CD8-positive, alpha-beta memory T cell (primary cell): ENCODE measurements around the gene KCNK7. TPM values are rescaled to one million over a fixed set of nuclear protein-coding genes. Genes with fewer than 3 reads are reported as not detected.

ENCODE experiments used
- CTCF ChIA-PET: fragments of 350-600 bp; sonication (Branson Sonifier 250); formaldehyde crosslinking; loops from one replicate; lab custom pipeline; 2021; ENCODE audit warnings: antibody characterized with exemption; lab: Charles Lee
- POLR2A ChIA-PET: fragments of 350-600 bp; sonication (Branson Sonifier 250); formaldehyde crosslinking; loops from one replicate; lab custom pipeline; 2021; ENCODE audit warnings: antibody characterized with exemption; lab: Charles Lee
- DNase-seq, 5 donors: peaks; one replicate each; pipeline versions ENCODE4 v3.0.0 to v3.0.0-alpha.2; 2020 to 2022; ENCODE audit warnings: mixed read lengths in 1 of 5
- H3K27ac ChIP-seq: one replicate; pipeline ENCODE4 v1.7.0; 2013; ENCODE audit warnings: low read depth, mild to moderate bottlenecking, low read length, moderate library complexity
- H3K27me3 ChIP-seq: 2 replicates; pipeline ENCODE4 v1.7.0; 2013; ENCODE audit warnings: low read length, mild to moderate bottlenecking; ENCODE audit not compliant: insufficient read depth, poor library complexity, severe bottlenecking
- H3K36me3 ChIP-seq: 2 replicates; pipeline ENCODE4 v1.7.0; 2013; ENCODE audit warnings: mild to moderate bottlenecking, low read length, moderate library complexity; ENCODE audit not compliant: insufficient read depth
- H3K4me1 ChIP-seq: 2 replicates; pipeline ENCODE4 v1.7.0; 2013; ENCODE audit warnings: mild to moderate bottlenecking, low read length, moderate library complexity; ENCODE audit not compliant: insufficient read depth
- H3K4me3 ChIP-seq: 2 replicates; pipeline ENCODE4 v1.7.0; 2013; ENCODE audit warnings: mild to moderate bottlenecking, low read length
- H3K9me3 ChIP-seq: 2 replicates; pipeline ENCODE4 v1.7.0; 2013; ENCODE audit warnings: mild to moderate bottlenecking, low read length
- H3K27ac Mint-ChIP-seq, 8 donors: one replicate each; pipeline ENCODE4 v1.8.0; 2020 to 2021; ENCODE audit warnings: mixed read lengths in 8 of 8, mild to moderate bottlenecking in 6 of 8, inconsistent platforms in 3 of 8, moderate library complexity in 3 of 8
- H3K27me3 Mint-ChIP-seq, 2 donors: one replicate each; pipeline ENCODE4 v1.8.0; 2020 to 2021; ENCODE audit warnings: mixed read lengths in 2 of 2, mild to moderate bottlenecking in 1 of 2, moderate library complexity in 1 of 2
- H3K36me3 Mint-ChIP-seq, 3 donors: one replicate each; pipeline ENCODE4 v1.8.0; 2020 to 2021; ENCODE audit warnings: mixed read lengths in 3 of 3, inconsistent platforms in 1 of 3, mild to moderate bottlenecking in 1 of 3
- H3K4me1 Mint-ChIP-seq, 3 donors: one replicate each; pipeline ENCODE4 v1.8.0; 2020 to 2021; ENCODE audit warnings: mixed read lengths in 3 of 3, inconsistent platforms in 1 of 3, mild to moderate bottlenecking in 1 of 3
- H3K4me3 Mint-ChIP-seq, 7 donors: one replicate each; pipeline ENCODE4 v1.8.0; 2020 to 2021; ENCODE audit warnings: mixed read lengths in 7 of 7, mild to moderate bottlenecking in 6 of 7, moderate library complexity in 4 of 7, inconsistent platforms in 2 of 7
- H3K9me3 Mint-ChIP-seq, 5 donors: one replicate each; pipeline ENCODE4 v1.8.0; 2020 to 2022; ENCODE audit warnings: mixed read lengths in 5 of 5, mild to moderate bottlenecking in 3 of 5, moderate library complexity in 2 of 5, inconsistent platforms in 1 of 5
- polyA plus RNA-seq: library from polyadenylated mRNA; unstranded; fragments of 300-500 nt; fragmentation: Illumina TruSeq; gene quantifications from one replicate; pipeline ENCODE4 v1.2.3, GENCODE V29; 2021
- total RNA-seq, 2 experiments: library from RNA; stranded (reverse); gene quantifications; one replicate each; pipeline ENCODE4 v1.2.3, GENCODE V29; 2021

The KCNK7 gene
- total and polyA plus RNA-seq, 3 experiments from 2014 or later, result 0.59 to 0.64 TPM; not detected in 1

GRCh38 chr11:65634440-65634839 lies 38.8 kb upstream of the KCNK7 start:
- H3K36me3 ChIP-seq, result peaks cover 35% of the 10 kb centered on the region
- H3K4me1 ChIP-seq, result peaks cover 33% of the 10 kb centered on the region
- H3K27me3 Mint-ChIP-seq, result peaks cover 0 to under 1% of the 10 kb centered on the region in 2 donors
- H3K9me3 ChIP-seq, result no peaks in the 10 kb centered on the region
- no peaks in the 10 kb centered on the region for H3K27me3 ChIP-seq
- peak overlapping the region in 6 of 8 donors; percentile 92 to 98 (median 94) for H3K27ac Mint-ChIP-seq
- ChIA-PET CTCF (interaction anchor here (1.5 kb wide), 1 partner anchor 9 kb away, joined by 3 read pairs; no protein-coding TSS in a partner anchor), POLR2A (interaction anchor here (2.3 kb wide), 1 partner anchor 18 kb away, joined by 10 read pairs; no protein-coding TSS in a partner anchor)
- H3K9me3 Mint-ChIP-seq, result peaks cover 0 to 1% (median 0%) of the 10 kb centered on the region in 5 donors
- H3K4me3 Mint-ChIP-seq, result peak overlapping the region in 1 of 7 donors; percentile 81
- no peak overlapping the region for H3K4me3 ChIP-seq
- no peak overlapping the region for H3K27ac ChIP-seq
- H3K36me3 Mint-ChIP-seq, result peaks cover 0 to 75% (median 3%) of the 10 kb centered on the region in 3 donors
- H3K4me1 Mint-ChIP-seq, result peaks cover 23 to 40% (median 23%) of the 10 kb centered on the region in 3 donors
- DNase-seq, result no peak

DNA sequence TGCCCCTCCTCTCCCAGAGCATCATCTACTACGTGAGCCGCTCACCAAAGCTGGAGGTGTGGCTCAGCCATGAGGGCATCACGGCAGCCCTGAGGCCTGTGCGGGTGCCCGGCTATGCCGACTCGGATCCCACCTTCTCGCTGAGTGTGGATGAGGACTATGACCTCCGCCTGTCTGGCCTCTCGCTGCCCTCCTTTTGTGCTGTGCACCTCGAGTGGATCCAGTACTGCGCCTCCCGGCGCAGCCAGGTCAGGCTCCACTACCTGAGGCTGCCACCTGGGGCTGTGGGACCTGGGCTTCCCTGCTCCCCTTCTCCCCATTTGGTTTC lies 38.5 kb upstream of the KCNK7 start:
- Mint-ChIP-seq H3K4me1 (peaks cover 19 to 36% (median 22%) of the 10 kb centered on the region in 3 donors), H3K27ac (peak overlapping the region in 7 of 8 donors; percentile 21 to 98 (median 93)), H3K36me3 (peaks cover 0 to 79% (median 3%) of the 10 kb centered on the region in 3 donors), H3K27me3 (no peaks in the 10 kb centered on the region), H3K9me3 (peaks cover 0 to 1% (median 0%) of the 10 kb centered on the region in 5 donors), H3K4me3 (peak overlapping the region in 5 of 7 donors; percentile 30 to 81 (median 68))
- Histone ChIP-seq H3K36me3 (peaks cover 39% of the 10 kb centered on the region), H3K27me3 (no peaks in the 10 kb centered on the region), H3K9me3 (no peaks in the 10 kb centered on the region), H3K4me3 (no peak overlapping the region), H3K4me1 (peaks cover 30% of the 10 kb centered on the region), H3K27ac (no peak overlapping the region)
- ChIA-PET POLR2A (interaction anchor here (2.3 kb wide), 1 partner anchor 19 kb away, joined by 10 read pairs; no protein-coding TSS in a partner anchor), CTCF (interaction anchor here (1.5 kb wide), 1 partner anchor 10 kb away, joined by 3 read pairs; no protein-coding TSS in a partner anchor)
- no peak for DNase-seq

DNA sequence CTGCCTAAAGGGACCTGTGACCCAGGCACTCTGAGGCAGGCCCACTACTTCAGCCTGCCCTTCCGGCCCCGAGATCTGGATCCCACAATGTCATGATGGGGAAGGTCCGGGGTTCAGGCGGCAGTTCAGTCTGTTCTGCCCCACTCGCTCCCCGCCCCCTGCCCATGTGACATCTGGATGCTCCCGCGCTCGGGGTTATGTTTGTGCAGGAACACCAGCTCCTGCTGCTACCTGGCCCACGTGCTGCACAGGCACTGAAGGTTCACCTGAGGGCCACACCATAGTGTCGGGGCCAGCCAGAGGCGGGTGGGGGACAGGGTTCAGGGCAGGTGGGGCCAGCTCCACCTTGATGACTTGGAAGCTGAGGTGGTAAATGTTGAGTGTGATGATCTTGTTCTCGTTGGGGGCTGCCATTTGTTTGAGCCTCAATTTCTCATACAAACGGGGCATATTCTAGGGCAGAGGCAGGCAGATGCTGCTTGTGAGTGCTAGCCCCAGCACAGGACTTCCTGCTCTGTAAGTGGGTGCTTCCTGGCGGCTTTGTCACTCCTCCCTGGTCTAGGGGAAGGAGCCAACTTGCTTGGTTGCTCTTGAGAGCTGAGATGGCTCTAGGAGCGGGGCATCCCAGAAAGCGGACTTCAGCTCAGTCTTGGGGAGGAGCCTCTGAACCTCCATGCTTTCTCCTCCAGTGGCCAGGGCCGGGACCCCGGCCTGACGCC lies 37.9 kb upstream of the KCNK7 start:
- Histone ChIP-seq H3K9me3 (no peaks in the 10 kb centered on the region), H3K4me1 (peaks cover 24% of the 10 kb centered on the region), H3K36me3 (peaks cover 43% of the 10 kb centered on the region), H3K4me3 (no peak overlapping the region), H3K27ac (no peak overlapping the region), H3K27me3 (no peaks in the 10 kb centered on the region)
- POLR2A ChIA-PET, result interaction anchor here (1.9 to 2.3 kb wide), 2 partner anchors 11 to 19 kb away, joined by 4 to 10 read pairs; no protein-coding TSS in a partner anchor
- DNase-seq, result peak in 2 of 5 donors; percentile 31 to 36
- peak overlapping the region in 5 of 7 donors; percentile 30 to 81 (median 68) for H3K4me3 Mint-ChIP-seq
- H3K27ac Mint-ChIP-seq, result peak overlapping the region; percentile 21 to 98 (median 93)
- CTCF ChIA-PET, result interaction anchor here (0.9 to 1.5 kb wide), 4 partner anchors 10 to 40 kb away, joined by 3 to 5 read pairs (median 3); no protein-coding TSS in a partner anchor
- H3K4me1 Mint-ChIP-seq, result peaks cover 14 to 31% (median 17%) of the 10 kb centered on the region in 3 donors
- H3K36me3 Mint-ChIP-seq, result peaks cover 0 to 79% (median 3%) of the 10 kb centered on the region in 3 donors
- no peaks in the 10 kb centered on the region for H3K27me3 Mint-ChIP-seq
- no peaks in the 10 kb centered on the region for H3K9me3 Mint-ChIP-seq

- peaks cover 0 to 86% (median 3%) of the 10 kb centered on the region in 3 donors for H3K36me3 Mint-ChIP-seq
- Histone ChIP-seq H3K36me3 (peaks cover 56% of the 10 kb centered on the region), H3K4me3 (no peak overlapping the region), H3K9me3 (no peaks in the 10 kb centered on the region), H3K4me1 (peaks cover 20% of the 10 kb centered on the region), H3K27me3 (no peaks in the 10 kb centered on the region), H3K27ac (no peak overlapping the region)
- POLR2A ChIA-PET, result no interaction called here
- peaks cover 10 to 24% (median 11%) of the 10 kb centered on the region in 3 donors for H3K4me1 Mint-ChIP-seq
- no peak for DNase-seq
- H3K27ac Mint-ChIP-seq, result peak overlapping the region in 1 of 8 donors; percentile 46
- no peaks in the 10 kb centered on the region for H3K27me3 Mint-ChIP-seq
- H3K4me3 Mint-ChIP-seq, result no peak overlapping the region
- no peaks in the 10 kb centered on the region for H3K9me3 Mint-ChIP-seq
- CTCF ChIA-PET, result interaction anchor here (3.8 kb wide), 1 partner anchor 10 kb away, joined by 20 read pairs; the partner anchor contains the start of gene SIPA1
These were observed 34.6 kb upstream of the KCNK7 start for GRCh38 chr11:65630215-65630614.

DNA sequence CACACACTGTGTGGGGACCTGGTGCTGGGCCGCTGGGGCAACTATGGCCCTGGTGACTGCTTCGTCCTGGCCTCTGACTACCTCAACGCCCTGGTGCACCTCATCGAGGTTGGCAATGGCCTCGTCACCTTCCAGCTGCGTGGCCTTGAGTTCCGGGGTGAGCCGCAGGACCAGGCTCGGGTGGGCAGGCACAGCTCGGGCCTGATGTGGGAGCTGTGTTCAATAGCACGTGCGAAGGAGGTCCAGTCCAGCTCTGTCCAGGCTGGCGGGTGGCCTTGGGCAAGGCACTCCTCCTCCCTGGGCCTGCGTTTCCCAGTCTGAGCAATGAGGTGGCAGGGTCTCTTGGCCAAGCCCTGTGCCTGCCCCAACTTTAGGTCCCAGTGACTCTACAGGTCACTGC lies 34.0 kb upstream of the KCNK7 start:
- peaks cover 20% of the 10 kb centered on the region for H3K4me1 ChIP-seq
- H3K27me3 ChIP-seq, result no peaks in the 10 kb centered on the region
- Mint-ChIP-seq H3K27me3 (no peaks in the 10 kb centered on the region), H3K36me3 (peaks cover 0 to 86% (median 3%) of the 10 kb centered on the region in 3 donors), H3K9me3 (no peaks in the 10 kb centered on the region), H3K4me3 (no peak overlapping the region), H3K4me1 (peaks cover 10 to 21% (median 11%) of the 10 kb centered on the region in 3 donors), H3K27ac (peak overlapping the region in 1 of 8 donors; percentile 11)
- no peaks in the 10 kb centered on the region for H3K9me3 ChIP-seq
- peaks cover 50% of the 10 kb centered on the region for H3K36me3 ChIP-seq
- POLR2A ChIA-PET, result no interaction called here
- CTCF ChIA-PET, result interaction anchor here (3.8 kb wide), 1 partner anchor 11 kb away, joined by 20 read pairs; the partner anchor contains the start of gene SIPA1
- no peak overlapping the region for H3K27ac ChIP-seq
- no peak for DNase-seq
- no peak overlapping the region for H3K4me3 ChIP-seq

- H3K27me3 ChIP-seq, result no peaks in the 10 kb centered on the region
- peaks cover 7% of the 10 kb centered on the region for H3K4me1 ChIP-seq
These were observed 31.6 kb upstream of the KCNK7 start for GRCh38 chr11:65627202-65627601.

DNA sequence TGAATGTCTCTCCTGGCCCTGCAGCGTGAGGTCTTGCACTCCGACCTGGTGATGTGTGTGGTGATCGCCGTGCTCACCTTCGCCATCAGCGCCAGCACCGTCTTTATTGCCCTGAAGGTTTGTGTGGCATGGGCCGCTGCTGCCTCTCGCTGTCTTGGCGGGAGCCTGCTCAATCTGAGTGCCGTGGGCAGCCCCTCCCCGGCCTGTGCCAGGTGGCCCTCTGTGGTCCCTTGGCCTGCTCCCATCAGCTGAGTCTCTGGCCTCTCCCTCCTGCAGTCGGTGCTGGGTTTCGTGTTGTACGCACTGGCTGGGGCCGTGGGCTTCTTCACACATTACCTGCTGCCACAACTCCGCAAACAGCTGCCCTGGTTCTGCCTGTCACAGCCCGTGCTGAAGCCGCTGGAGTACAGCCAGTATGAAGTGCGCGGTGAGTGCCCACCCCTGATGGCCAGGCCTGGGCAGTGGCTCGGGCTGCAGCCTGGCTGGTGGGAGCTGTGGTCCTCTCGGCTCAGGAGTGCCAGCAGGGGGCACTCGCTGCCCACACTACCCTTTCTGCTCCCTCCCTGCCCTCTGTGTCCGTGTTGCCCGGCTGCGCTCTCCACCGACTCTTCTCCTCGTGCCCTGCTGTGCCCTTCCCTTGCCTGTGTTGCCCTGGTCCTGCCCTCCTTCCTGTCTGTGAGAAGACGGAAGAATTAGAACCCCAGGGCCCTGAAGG lies 30.2 kb upstream of the KCNK7 start:
- H3K27ac Mint-ChIP-seq, result peak overlapping the region; percentile 10 to 84 (median 71)
- H3K9me3 Mint-ChIP-seq, result no peaks in the 10 kb centered on the region
- Histone ChIP-seq H3K36me3 (peaks cover 54% of the 10 kb centered on the region), H3K9me3 (no peaks in the 10 kb centered on the region), H3K27ac (no peak overlapping the region), H3K27me3 (no peaks in the 10 kb centered on the region), H3K4me3 (no peak overlapping the region), H3K4me1 (peaks cover 7% of the 10 kb centered on the region)
- ChIA-PET POLR2A (interaction anchor here (1.0 to 1.3 kb wide), 4 partner anchors 10 to 27 kb away, joined by 3 to 6 read pairs (median 3); partner anchors contain the start of genes PCNX3 and SIPA1), CTCF (interaction anchor here (0.8 to 2.4 kb wide), 19 partner anchors 10 to 397 kb away, joined by 3 to 18 read pairs (median 4); partner anchors contain the start of genes KAT5, PCNX3, RELA and SIPA1)
- no peak overlapping the region for H3K4me3 Mint-ChIP-seq
- H3K27me3 Mint-ChIP-seq, result no peaks in the 10 kb centered on the region
- peak; percentile 48 to 73 (median 57) for DNase-seq
- peaks cover 4 to 14% (median 6%) of the 10 kb centered on the region in 3 donors for H3K4me1 Mint-ChIP-seq
- peaks cover 0 to 96% (median 1%) of the 10 kb centered on the region in 3 donors for H3K36me3 Mint-ChIP-seq

More at GRCh38 chr11:65627202-65627601, 31.6 kb upstream of the KCNK7 start:
- H3K9me3 ChIP-seq, result no peaks in the 10 kb centered on the region
- H3K36me3 Mint-ChIP-seq, result peaks cover 0 to 92% (median 0%) of the 10 kb centered on the region in 3 donors
- H3K36me3 ChIP-seq, result peaks cover 50% of the 10 kb centered on the region
- POLR2A ChIA-PET, result no interaction called here
- CTCF ChIA-PET, result interaction anchor here (1.2 to 2.1 kb wide), 7 partner anchors 11 to 395 kb away, joined by 3 to 18 read pairs (median 5); partner anchors contain the start of genes PCNX3 and SIPA1
- H3K9me3 Mint-ChIP-seq, result no peaks in the 10 kb centered on the region
- no peak overlapping the region for H3K4me3 Mint-ChIP-seq
- peak overlapping the region in 4 of 8 donors; percentile 43 to 72 (median 55) for H3K27ac Mint-ChIP-seq
- peaks cover 4 to 11% (median 8%) of the 10 kb centered on the region in 3 donors for H3K4me1 Mint-ChIP-seq
- DNase-seq, result no peak
- no peak overlapping the region for H3K4me3 ChIP-seq
- H3K27ac ChIP-seq, result no peak overlapping the region
- H3K27me3 Mint-ChIP-seq, result no peaks in the 10 kb centered on the region
